Thoracic aorta (tissue), 2 donors: ENCODE results near the gene SLC5A6. TPM values are rescaled to one million over a fixed set of nuclear protein-coding genes. Genes with fewer than 3 reads are reported as not detected.

ENCODE experiments used
- ATAC-seq: fragments of 150-250 bp; one replicate; pipeline ENCODE4 v1.8.0; 2017; ENCODE audit warnings: low read depth; ENCODE audit not compliant: insufficient number of reproducible peaks, low FRiP score
- DNase-seq: peaks from one replicate; pipeline ENCODE4 v3.0.0-alpha.2; 2020; ENCODE audit warnings: low spot score
- H3K27ac ChIP-seq, 2 donors: fragments of 200-600 bp; sonication (generic); 1 replicate in 1 of 2; 2 replicates in 1 of 2; pipeline ENCODE4 v1.5.1; 2016; ENCODE audit warnings: mild to moderate bottlenecking in 2 of 2, moderate library complexity in 2 of 2
- H3K27me3 ChIP-seq: fragments of 200-600 bp; sonication (generic); replicated peaks from 2 replicates; pipeline ENCODE4 v1.6.0; 2016; ENCODE audit warnings: mild to moderate bottlenecking; ENCODE audit not compliant: insufficient read depth
- H3K36me3 ChIP-seq: fragments of 200-600 bp; sonication (generic); one replicate; pipeline ENCODE4 v1.5.1; 2016
- H3K4me1 ChIP-seq, 2 donors: fragments of 200-600 bp; sonication (generic); 1 replicate in 1 of 2; 2 replicates in 1 of 2; pipeline versions ENCODE4 v1.5.1 to v1.6.0; 2016; ENCODE audit warnings: low read depth in 2 of 2, mild to moderate bottlenecking in 1 of 2; ENCODE audit not compliant: control insufficient read depth in 1 of 2
- H3K4me3 ChIP-seq: fragments of 200-600 bp; sonication (generic); 2 replicates; pipeline ENCODE4 v1.5.1; 2016; ENCODE audit warnings: mild to moderate bottlenecking
- H3K9me3 ChIP-seq: fragments of 200-600 bp; sonication (generic); 2 replicates; pipeline ENCODE4 v1.5.1; 2016
- CTCF ChIP-seq: fragments of 200-600 bp; sonication (generic); IDR thresholded peaks from one replicate; pipeline ENCODE4 v1.5.1; 2019; ENCODE audit warnings: antibody characterized with exemption
- total RNA-seq, 2 donors: library from RNA; depleted of rRNA; stranded (reverse); fragments of >200 nt; gene quantifications; one replicate each; pipeline versions ENCODE4 v1.1.0 to v1.2.3, GENCODE V29; 2016

The SLC5A6 gene
- total RNA-seq, 2 donors from 2014 or later = 26.0 to 51.2 TPM

GRCh38 chr2:27236626-27237025 is 24.6 kb upstream of the SLC5A6 start:
- Histone ChIP-seq H3K9me3 (no peaks in the 10 kb centered on the region), H3K4me3 (no peak overlapping the region), H3K36me3 (peaks cover 78% of the 10 kb centered on the region), H3K4me1 (no peaks in the 10 kb centered on the region), H3K27me3 (no peaks in the 10 kb centered on the region), H3K27ac (no peak overlapping the region)
- ATAC-seq (no peak), DNase-seq (no peak)
- no peak for TF ChIP-seq CTCF

GRCh38 chr2:27236136-27236535 is 24.1 kb upstream of the SLC5A6 start:
- ATAC-seq = no peak
- peaks cover 78% of the 10 kb centered on the region for H3K36me3 ChIP-seq
- no peak for TF ChIP-seq CTCF
- no peak for DNase-seq
- no peak overlapping the region for H3K27ac ChIP-seq
- H3K4me1 ChIP-seq = no peaks in the 10 kb centered on the region
- no peaks in the 10 kb centered on the region for H3K27me3 ChIP-seq
- no peak overlapping the region for H3K4me3 ChIP-seq
- H3K9me3 ChIP-seq = no peaks in the 10 kb centered on the region

GRCh38 chr2:27233341-27233740 is 21.3 kb upstream of the SLC5A6 start:
- Histone ChIP-seq H3K27me3 (no peaks in the 10 kb centered on the region), H3K4me3 (no peak overlapping the region), H3K36me3 (peaks cover 61% of the 10 kb centered on the region), H3K27ac (no peak overlapping the region), H3K9me3 (no peaks in the 10 kb centered on the region), H3K4me1 (no peaks in the 10 kb centered on the region)
- ATAC-seq (no peak), DNase-seq (no peak)
- no peak for TF ChIP-seq CTCF

GRCh38 chr2:27231921-27232320 is 19.9 kb upstream of the SLC5A6 start:
- no peak for ATAC-seq
- Histone ChIP-seq H3K4me1 (no peaks in the 10 kb centered on the region), H3K27me3 (no peaks in the 10 kb centered on the region), H3K36me3 (peaks cover 50% of the 10 kb centered on the region), H3K27ac (no peak overlapping the region), H3K4me3 (no peak overlapping the region), H3K9me3 (no peaks in the 10 kb centered on the region)
- DNase-seq = no peak
- TF ChIP-seq CTCF = no peak

GRCh38 chr2:27227501-27227900 is 15.4 kb upstream of the SLC5A6 start:
- no peaks in the 10 kb centered on the region for H3K4me1 ChIP-seq
- H3K4me3 ChIP-seq = no peak overlapping the region
- H3K36me3 ChIP-seq = peaks cover 57% of the 10 kb centered on the region
- no peaks in the 10 kb centered on the region for H3K9me3 ChIP-seq
- H3K27me3 ChIP-seq = no peaks in the 10 kb centered on the region
- no peak overlapping the region for H3K27ac ChIP-seq
- TF ChIP-seq CTCF = no peak
- ATAC-seq (no peak), DNase-seq (no peak)
